Endothelial cell of umbilical vein (primary cell): ENCODE measurements around the gene LYPD1. TPM values are rescaled to one million over a fixed set of nuclear protein-coding genes. Genes with fewer than 3 reads are reported as not detected.
"Not testable (repeated sequence)": the region's sequence is repeated elsewhere in the genome, so short reads cannot be mapped to it uniquely, and the experiment has no call there.

Experiments
- BruUV-seq: library from RNA; stranded (reverse); fragments of 400-500 nt; replicated peaks from 2 replicates; lab custom pipeline; 2021; lab: Mats Ljungman, UMichigan
- CTCF ChIA-PET: fragments of 300-600, 350-600 bp; sonication (Branson Sonifier 250); formaldehyde crosslinking; loops from one replicate; lab custom pipeline; 2021; ENCODE audit warnings: antibody characterized with exemption, inconsistent platforms; lab: Charles Lee
- POLR2A ChIA-PET: fragments of 300-600, 350-600 bp; sonication (Branson Sonifier 250); formaldehyde crosslinking; loops from one replicate; lab custom pipeline; 2021; ENCODE audit warnings: antibody characterized with exemption, inconsistent platforms; lab: Charles Lee
- DNase-seq: peaks from one replicate; pipeline ENCODE4 v3.0.0-alpha.2; 2011; ENCODE audit warnings: low read depth, low spot score
- FAIRE-seq: peaks from 2 replicates; lab custom pipeline; 2011; peaks lifted over from hg19 to GRCh38; lab: Jason Lieb, UNC
- H2AFZ ChIP-seq: 2 replicates; pipeline ENCODE4 v1.6.0; 2012; ENCODE audit warnings: low read depth, low read length, control low read depth, inconsistent platforms
- H3K27ac ChIP-seq: 2 replicates; pipeline ENCODE4 v1.5.1; 2011; ENCODE audit warnings: low read depth, mild to moderate bottlenecking, control low read depth, low read length, moderate library complexity; ENCODE audit not compliant: insufficient read depth
- H3K27me3 ChIP-seq, 2 experiments: 2 replicates each; pipeline versions ENCODE4 v1.6.0 to v1.6.1; 2011; ENCODE audit warnings: low read length in 2 of 2, mixed read lengths in 1 of 2; ENCODE audit not compliant: control insufficient read depth in 2 of 2, insufficient read depth in 2 of 2
- H3K36me3 ChIP-seq, 2 experiments: 2 replicates in 1 of 2; 3 replicates in 1 of 2; pipeline ENCODE4 v1.5.1; 2011; ENCODE audit warnings: low read length in 2 of 2, mild to moderate bottlenecking in 1 of 2, moderate library complexity in 1 of 2; ENCODE audit not compliant: control insufficient read depth in 2 of 2, insufficient read depth in 2 of 2; ENCODE audit errors: extremely low read depth in 1 of 2
- H3K4me1 ChIP-seq: 3 replicates; pipeline ENCODE4 v1.5.1; 2011; ENCODE audit warnings: mild to moderate bottlenecking, low read length; ENCODE audit not compliant: control insufficient read depth, insufficient read depth; ENCODE audit errors: extremely low read depth
- H3K4me2 ChIP-seq: 2 replicates; pipeline ENCODE4 v1.6.1; 2011; ENCODE audit warnings: low read length, control low read depth, mixed read lengths; ENCODE audit not compliant: insufficient read depth
- H3K4me3 ChIP-seq, 3 experiments: fragments of 200-600 bp in 1 of 3; sonication (generic), shearing (Covaris generic) in 1 of 3; replicated peaks in 1 of 3; 2 replicates each; pipeline ENCODE4 v1.5.1; 2011 to 2016; ENCODE audit warnings: control low read depth in 3 of 3, low read length in 3 of 3, mild to moderate bottlenecking in 2 of 3, inconsistent platforms in 1 of 3, low read depth in 1 of 3, moderate library complexity in 1 of 3; ENCODE audit not compliant: insufficient read depth in 1 of 3
- H3K79me2 ChIP-seq: 2 replicates; pipeline ENCODE4 v1.6.0; 2012; ENCODE audit warnings: low read length, inconsistent platforms; ENCODE audit not compliant: control insufficient read depth, insufficient read depth
- H3K9ac ChIP-seq: replicated peaks from 2 replicates; pipeline ENCODE3; 2011; ENCODE audit warnings: low read length, control low read depth; ENCODE audit not compliant: insufficient read depth; ENCODE audit errors: extremely low read depth
- H3K9me1 ChIP-seq: replicated peaks from 3 replicates; pipeline ENCODE4 v1.6.0; 2011; ENCODE audit warnings: mild to moderate bottlenecking, low read length; ENCODE audit not compliant: control insufficient read depth, insufficient read depth; ENCODE audit errors: extremely low read depth
- H3K9me3 ChIP-seq: replicated peaks from 2 replicates; pipeline ENCODE4 v1.5.1; 2012; ENCODE audit warnings: low read length, inconsistent platforms; ENCODE audit not compliant: control insufficient read depth, insufficient read depth
- H4K20me1 ChIP-seq: replicated peaks from 2 replicates; pipeline ENCODE3; 2011; ENCODE audit warnings: mild to moderate bottlenecking, low read length; ENCODE audit not compliant: control insufficient read depth, insufficient read depth; ENCODE audit errors: extremely low read depth
- CTCF ChIP-seq, 2 donors: IDR thresholded peaks; 1 replicate in 1 of 2; 2 replicates in 1 of 2; pipeline ENCODE4 v1.5.1; 2011; ENCODE audit warnings: low read length in 2 of 2, mild to moderate bottlenecking in 2 of 2, moderate library complexity in 2 of 2, control low read depth in 1 of 2, inconsistent platforms in 1 of 2, low read depth in 1 of 2; ENCODE audit not compliant: insufficient read depth in 1 of 2; ENCODE audit errors: extremely low read depth in 1 of 2
- EZH2 ChIP-seq: IDR thresholded peaks from 2 replicates; pipeline ENCODE4 v1.6.1; 2012; ENCODE audit warnings: borderline replicate concordance, low read depth, mild to moderate bottlenecking, moderate library complexity, low read length, inconsistent platforms; ENCODE audit not compliant: severe bottlenecking
- FOS ChIP-seq: IDR thresholded peaks from 2 replicates; pipeline ENCODE4 v1.6.1; 2011; ENCODE audit warnings: mild to moderate bottlenecking, low read length, moderate library complexity, borderline replicate concordance; ENCODE audit not compliant: insufficient read depth
- GATA2 ChIP-seq: IDR thresholded peaks from 2 replicates; pipeline ENCODE4 v1.7.0; 2011; ENCODE audit warnings: low read depth, mild to moderate bottlenecking, moderate library complexity, mixed read lengths, low read length; ENCODE audit not compliant: insufficient read length, insufficient read depth
- JUN ChIP-seq: IDR thresholded peaks from 2 replicates; pipeline ENCODE4 v1.6.1; 2011; ENCODE audit warnings: borderline replicate concordance, low read depth; ENCODE audit not compliant: insufficient read length, insufficient read depth
- MAX ChIP-seq: IDR thresholded peaks from 2 replicates; pipeline ENCODE4 v1.6.1; 2011; ENCODE audit not compliant: insufficient read depth, insufficient read length
- MYC ChIP-seq: IDR thresholded peaks from one replicate; pipeline ENCODE4 v1.6.1; 2011; ENCODE audit warnings: mild to moderate bottlenecking, low read depth, low read length
- POLR2A ChIP-seq: IDR thresholded peaks from 2 replicates; pipeline ENCODE4 v1.6.1; 2012; ENCODE audit warnings: low read depth, mild to moderate bottlenecking, control low read depth, low read length
- POLR2AphosphoS5 ChIP-seq: IDR thresholded peaks from 2 replicates; pipeline ENCODE4 v1.6.1; 2012; ENCODE audit warnings: low read depth, mild to moderate bottlenecking, control low read depth, low read length, moderate library complexity; ENCODE audit not compliant: insufficient read depth
- dilution Hi-C: fragments of 300-500 bp; cut with MboI; formaldehyde crosslinking; loops from one replicate; pipeline ENCODE4 v1.15.0; 2019; ENCODE audit warnings: low sequenced_read_pairs; ENCODE audit not compliant: extremely low pct_ligation_motif_present
- intact Hi-C: fragments of 100-400 bp; cut with micrococcal nuclease; formaldehyde crosslinking; loops from one replicate; pipeline ENCODE4 v1.10.0; 2022
- polyA plus RNA-seq, 4 experiments: library from polyadenylated mRNA; depleted of rRNA in 3 of 4; stranded (reverse) in 3 of 4; unstranded in 1 of 4; fragments of >200 nt; gene quantifications; 2 replicates each; pipeline versions ENCODE4 v1.2.1 to v1.2.3, GENCODE V29; 2011 to 2012; ENCODE audit warnings: missing spikeins in 1 of 4
- total RNA-seq: library from RNA; stranded (reverse); gene quantifications from 2 replicates; pipeline ENCODE4 v1.2.3, GENCODE V29; 2021

LYPD1 gene
- total and polyA plus RNA-seq, 2 donors (not counting 3 experiments of a cell fraction or from before 2014, with no cell fraction given), result 76.6 to 105 TPM

GRCh38 chr2:132701810-132702209 is 31.8 kb upstream of the LYPD1 start:
- dilution Hi-C loops, result no loop called here
- no peak for DNase-seq
- TF ChIP-seq FOS (no peak), MAX (no peak), GATA2 (no peak), POLR2A (no peak), EZH2 (no peak), MYC (no peak), POLR2AphosphoS5 (no peak), CTCF (IDR thresholded peaks at IDR 0.05; ENCODE audit: extremely low read depth in 1 of 2, insufficient read depth in 1 of 2, low read depth in 1 of 2, low read length in 2 of 2) (no peak), JUN (no peak)

GRCh38 chr2:132699802-132700201 is 29.8 kb upstream of the LYPD1 start:
- H3K27me3 ChIP-seq, H3K9me3 ChIP-seq, H3K4me1 ChIP-seq, H3K9ac ChIP-seq, BruUV-seq, H3K79me2 ChIP-seq, H3K4me2 ChIP-seq, H3K27ac ChIP-seq, H3K36me3 ChIP-seq, intact Hi-C loops, H3K4me3 ChIP-seq, POLR2A ChIA-PET, H3K9me1 ChIP-seq, H2AFZ ChIP-seq, CTCF ChIA-PET, dilution Hi-C loops, H4K20me1 ChIP-seq, FAIRE-seq, DNase-seq: not testable (repeated sequence)

More at GRCh38 chr2:132701810-132702209, 31.8 kb upstream of the LYPD1 start:
- H3K36me3 ChIP-seq, result no peaks in the 10 kb centered on the region
- H3K4me1 ChIP-seq, result no peaks in the 10 kb centered on the region
- no peak overlapping the region for H3K27ac ChIP-seq
- no peaks in the 10 kb centered on the region for H4K20me1 ChIP-seq
- intact Hi-C loops, result no loop called here
- H2AFZ ChIP-seq, result no peak overlapping the region
- no peaks in the 10 kb centered on the region for H3K27me3 ChIP-seq
- no peak overlapping the region for H3K4me3 ChIP-seq
- no peaks in the 10 kb centered on the region for H3K79me2 ChIP-seq
- no peak for FAIRE-seq
- no peak overlapping the region for H3K9ac ChIP-seq
- ChIA-PET CTCF (no interaction called here), POLR2A (no interaction called here)
- H3K9me1 ChIP-seq, result no peaks in the 10 kb centered on the region
- no TSS peak for BruUV-seq
- H3K4me2 ChIP-seq, result no peak overlapping the region
- no peaks in the 10 kb centered on the region for H3K9me3 ChIP-seq

- FAIRE-seq, H3K27me3 ChIP-seq, CTCF ChIA-PET, POLR2A ChIA-PET, H3K9me3 ChIP-seq, DNase-seq, H3K9me1 ChIP-seq, H3K36me3 ChIP-seq, H2AFZ ChIP-seq, H3K4me2 ChIP-seq, H4K20me1 ChIP-seq, dilution Hi-C loops, H3K9ac ChIP-seq, H3K4me1 ChIP-seq, BruUV-seq, intact Hi-C loops, H3K27ac ChIP-seq, H3K79me2 ChIP-seq, H3K4me3 ChIP-seq: not testable (repeated sequence)
Observed at GRCh38 chr2:132698347-132698746, 28.3 kb upstream of the LYPD1 start.
